HG03139 (cell line): ENCODE results near the gene TMEM132E.

Experiments
- ATAC-seq: cut with Tn5 transposase; IDR thresholded peaks from one replicate; pipeline ENCODE4 v1.9.1; 2021; ENCODE audit not compliant: unreplicated experiment

The TMEM132E gene

DNA sequence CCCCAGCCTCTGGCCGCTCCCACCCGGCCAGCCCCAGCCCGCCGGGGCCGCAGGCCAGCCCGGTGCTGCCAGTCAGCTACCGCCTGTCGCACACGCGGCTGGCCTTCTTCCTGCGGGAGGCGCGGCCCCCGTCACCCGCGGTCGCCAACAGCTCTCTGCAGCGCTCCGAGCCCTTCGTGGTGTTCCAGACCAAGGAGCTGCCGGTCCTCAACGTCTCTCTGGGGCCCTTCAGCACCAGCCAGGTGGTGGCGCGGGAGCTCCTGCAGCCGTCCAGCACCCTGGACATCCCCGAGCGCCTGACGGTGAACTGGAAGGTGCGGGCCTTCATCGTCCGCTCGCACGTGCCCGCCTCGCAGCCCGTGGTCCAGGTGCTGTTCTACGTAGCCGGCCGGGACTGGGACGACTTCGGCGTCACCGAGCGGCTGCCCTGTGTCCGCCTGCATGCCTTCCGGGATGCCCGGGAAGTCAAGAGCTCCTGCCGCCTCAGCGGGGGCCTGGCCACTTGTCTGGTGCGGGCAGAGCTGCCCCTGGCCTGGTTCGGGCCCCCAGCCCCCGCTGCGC, 46.8 kb downstream of the TMEM132E start:
- ATAC-seq: no peak

DNA sequence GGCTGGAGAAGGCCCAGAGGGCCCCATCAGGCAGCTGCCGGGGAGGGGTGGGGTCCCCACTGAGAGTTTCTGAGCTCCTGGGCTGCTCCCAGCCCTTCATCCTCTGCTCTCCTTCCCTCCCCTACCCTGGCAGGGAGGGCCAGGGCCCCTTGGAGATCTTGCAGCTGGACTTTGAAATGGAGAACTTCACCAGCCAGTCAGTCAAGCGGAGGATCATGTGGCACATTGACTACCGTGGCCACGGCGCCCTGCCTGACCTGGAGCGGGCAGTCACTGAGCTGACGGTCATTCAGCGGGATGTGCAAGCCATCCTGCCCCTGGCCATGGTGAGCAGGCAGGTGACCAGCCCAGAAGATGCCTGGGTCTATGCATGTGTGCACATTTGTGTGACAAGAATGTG, 49.5 kb downstream of the TMEM132E start:
- ATAC-seq: no peak

DNA sequence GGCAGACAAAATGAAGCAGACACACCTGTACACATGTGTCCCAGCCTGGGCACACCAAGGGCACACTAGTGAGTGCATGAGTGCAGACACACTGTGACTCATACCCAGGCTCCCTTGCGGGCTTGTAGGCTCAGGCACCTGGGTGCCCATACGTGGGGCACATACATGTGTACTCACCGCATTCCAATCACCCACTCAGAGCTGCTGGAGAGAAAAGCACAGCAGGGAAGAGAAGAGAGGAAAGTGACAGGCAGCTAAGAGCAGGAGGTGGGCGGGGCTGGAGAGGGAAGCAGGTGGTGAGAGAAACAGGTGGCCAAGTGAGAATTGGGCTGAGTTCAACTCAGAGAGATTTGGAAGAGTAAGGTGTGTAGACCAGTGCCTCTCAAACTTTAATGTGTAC, 54.0 kb downstream of the TMEM132E start:
- ATAC-seq: no peak

DNA sequence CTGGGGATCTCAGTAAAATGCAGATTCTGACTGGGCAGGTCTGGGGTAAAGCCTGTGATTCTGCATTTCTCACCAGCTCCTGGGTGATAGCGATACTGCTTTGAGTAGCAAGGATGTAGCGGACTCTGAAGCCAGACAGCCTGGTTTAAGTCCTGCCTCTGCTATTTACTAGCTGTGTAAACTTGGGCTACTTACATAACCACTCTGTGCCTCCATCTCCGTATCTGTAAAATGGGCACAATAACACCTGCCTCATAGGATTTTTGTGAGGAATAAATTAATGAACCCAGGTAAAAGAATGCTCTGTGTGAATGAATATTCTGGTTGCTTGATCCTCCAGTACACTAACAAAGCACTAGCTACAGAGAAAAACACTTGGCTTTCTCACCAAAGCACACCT, 54.4 kb downstream of the TMEM132E start:
- ATAC-seq: no peak

DNA sequence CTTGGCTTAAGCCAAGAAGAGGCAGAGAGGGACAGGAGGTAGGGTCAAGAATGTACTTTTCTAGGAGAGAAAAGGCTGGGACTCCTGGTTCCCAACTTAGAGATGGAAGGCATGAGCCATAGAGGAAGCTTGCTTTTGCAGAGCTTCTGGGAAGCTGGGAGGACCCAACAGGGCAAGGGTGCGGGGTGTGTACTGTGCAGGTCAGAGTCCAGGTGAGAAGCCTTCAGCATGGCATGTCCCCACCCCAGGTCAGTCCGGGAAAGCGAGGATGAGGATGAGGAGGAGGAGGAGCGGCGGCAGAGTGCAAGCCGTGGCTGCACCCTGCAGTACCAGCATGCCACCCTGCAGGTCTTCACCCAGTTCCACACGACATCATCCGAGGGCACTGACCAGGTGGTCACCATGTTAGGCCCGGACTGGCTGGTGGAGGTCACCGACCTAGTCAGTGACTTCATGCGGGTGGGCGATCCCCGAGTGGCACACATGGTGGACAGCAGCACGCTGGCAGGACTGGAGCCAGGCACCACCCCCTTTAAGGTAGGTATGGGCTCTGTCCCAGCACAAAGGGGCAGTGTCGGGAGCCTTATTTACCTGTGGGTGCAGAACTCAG, 55.3 kb downstream of the TMEM132E start:
- no peak for ATAC-seq

DNA sequence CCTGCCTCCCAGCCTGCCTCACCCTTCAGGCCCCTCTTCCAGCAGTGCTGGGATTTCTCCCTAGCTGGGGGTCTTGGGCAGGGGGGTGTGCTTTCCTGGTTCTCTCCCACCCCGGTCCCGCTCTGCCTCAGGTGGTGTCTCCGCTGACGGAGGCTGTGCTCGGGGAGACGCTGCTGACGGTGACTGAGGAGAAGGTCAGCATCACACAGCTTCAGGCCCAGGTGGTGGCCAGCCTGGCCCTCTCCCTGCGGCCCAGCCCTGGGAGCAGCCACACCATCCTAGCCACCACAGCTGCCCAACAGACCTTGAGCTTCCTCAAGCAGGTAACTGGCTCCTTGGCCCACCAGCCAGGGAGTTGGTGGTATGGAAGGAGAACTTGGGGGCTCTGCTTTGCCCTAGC, 56.5 kb downstream of the TMEM132E start:
- no peak for ATAC-seq

DNA sequence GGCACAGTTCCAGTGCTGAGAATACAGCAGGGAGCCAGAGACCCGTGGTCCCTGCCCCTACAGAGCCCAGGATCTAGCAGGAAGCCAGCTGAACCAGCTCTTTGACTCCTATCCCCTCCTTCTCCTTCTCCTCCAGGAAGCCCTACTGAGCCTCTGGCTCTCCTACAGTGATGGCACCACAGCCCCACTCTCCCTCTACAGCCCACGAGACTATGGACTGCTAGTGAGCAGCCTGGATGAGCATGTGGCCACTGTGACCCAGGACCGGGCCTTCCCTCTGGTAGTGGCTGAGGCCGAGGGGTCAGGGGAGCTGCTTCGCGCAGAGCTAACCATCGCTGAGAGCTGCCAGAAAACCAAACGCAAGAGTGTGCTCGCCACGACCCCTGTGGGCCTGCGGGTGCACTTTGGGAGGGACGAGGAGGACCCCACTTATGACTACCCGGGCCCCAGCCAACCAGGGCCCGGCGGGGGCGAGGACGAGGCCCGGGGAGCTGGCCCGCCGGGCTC, 57.7 kb downstream of the TMEM132E start:
- ATAC-seq: no peak

DNA sequence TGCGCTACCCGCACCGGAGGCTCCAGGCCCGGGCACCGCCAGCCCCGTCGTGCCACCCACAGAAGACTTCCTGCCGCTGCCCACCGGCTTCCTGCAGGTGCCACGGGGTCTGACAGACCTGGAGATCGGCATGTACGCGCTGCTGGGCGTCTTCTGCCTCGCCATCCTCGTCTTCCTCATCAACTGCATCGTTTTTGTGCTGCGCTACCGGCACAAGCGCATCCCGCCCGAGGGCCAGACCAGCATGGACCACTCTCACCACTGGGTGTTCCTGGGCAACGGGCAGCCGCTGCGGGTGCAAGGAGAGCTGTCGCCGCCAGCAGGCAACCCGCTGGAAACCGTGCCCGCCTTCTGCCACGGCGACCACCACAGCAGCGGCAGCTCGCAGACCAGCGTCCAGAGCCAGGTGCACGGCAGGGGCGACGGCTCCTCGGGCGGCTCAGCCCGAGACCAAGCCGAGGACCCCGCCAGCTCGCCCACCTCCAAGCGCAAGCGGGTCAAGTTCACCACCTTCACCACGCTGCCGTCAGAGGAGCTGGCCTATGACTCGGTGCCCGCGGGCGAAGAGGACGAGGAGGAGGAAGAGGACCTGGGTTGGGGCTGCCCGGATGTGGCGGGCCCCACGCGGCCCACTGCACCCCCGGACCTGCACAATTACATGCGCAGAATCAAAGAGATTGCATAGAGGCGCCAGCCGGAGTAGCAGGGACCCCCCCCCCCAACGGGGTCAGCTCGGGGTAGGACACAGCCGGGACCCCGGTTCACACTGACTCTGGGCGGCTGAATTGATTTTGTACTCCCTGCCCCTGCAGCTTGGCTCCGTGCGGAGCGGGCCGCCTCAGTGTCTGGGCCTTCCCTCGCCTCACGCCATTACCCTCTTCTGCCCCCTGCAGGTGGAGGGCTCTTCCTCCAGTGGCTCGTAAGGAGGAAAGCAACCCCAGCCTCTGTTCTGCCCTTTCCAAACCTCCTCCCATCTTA, 58.5 kb downstream of the TMEM132E start:
- ATAC-seq: no peak

DNA sequence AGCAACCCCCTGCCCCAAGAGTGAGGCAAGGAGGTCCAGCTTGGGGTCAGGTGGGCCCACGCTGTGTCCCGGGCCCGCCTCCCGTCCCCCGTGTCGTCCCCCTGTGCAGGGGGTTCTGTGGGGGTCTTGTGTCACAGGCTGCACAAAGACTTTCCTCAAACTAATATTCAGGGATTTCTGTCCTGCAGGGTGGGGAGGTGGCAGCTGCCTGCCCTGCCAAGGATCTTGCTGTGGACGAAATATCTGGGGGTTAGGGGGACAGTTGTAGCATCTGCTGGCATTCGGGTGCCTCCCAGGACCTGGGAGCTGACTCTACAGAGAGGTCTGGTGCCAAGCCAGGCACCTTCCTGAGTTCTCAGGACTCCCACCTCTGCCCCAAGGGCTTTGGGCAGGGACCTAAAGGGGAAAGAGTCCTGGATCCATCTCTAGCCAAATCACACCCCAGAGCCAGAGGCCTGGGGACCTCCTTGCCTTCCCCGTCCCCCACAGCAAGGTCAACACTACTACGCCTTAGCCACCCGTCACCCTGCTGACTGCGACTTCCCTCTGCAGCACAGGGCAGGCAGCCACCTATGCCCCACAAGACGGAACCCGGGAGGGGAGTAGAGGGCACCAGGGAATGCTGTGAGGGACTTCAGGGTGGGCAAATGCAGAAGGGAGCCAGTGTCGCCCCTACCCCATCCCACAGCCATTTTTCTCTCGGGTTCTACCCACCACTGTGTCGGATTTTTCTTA, 59.3 kb downstream of the TMEM132E start:
- ATAC-seq: no peak

DNA sequence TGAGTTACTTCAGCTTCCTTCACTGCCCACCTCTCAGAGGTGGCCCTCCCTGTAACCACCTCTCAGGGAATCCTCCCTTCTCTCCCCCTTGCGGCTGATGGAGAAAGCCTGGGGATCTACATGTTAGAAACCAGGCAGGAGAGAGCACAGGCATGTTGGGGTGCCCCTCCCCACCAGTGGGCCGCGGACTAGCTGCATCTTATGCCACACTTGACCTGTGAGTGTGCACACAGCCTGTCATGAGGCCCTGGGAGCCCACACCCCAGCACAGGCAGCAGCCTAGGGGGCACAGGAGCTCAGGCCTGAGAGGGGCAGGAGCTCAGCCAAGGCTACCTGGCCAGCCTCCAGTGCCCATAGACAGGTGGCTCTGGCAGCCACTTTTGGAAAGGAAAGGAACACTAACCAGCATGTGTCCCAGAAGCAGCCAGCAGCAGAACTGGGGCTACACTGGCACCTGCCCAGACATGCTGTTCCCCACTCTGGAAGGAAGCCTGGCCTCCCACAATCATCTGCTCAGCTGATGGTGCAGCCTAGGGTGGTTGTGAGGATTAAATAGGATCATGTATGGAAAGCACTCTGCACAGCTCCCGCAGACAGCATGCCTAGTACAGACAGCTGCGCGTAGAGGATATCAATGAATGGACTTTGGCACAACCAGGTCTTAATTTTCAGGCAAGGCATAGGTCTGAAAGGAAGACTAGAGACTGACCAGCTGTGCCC, 60.5 kb downstream of the TMEM132E start:
- ATAC-seq: no peak

DNA sequence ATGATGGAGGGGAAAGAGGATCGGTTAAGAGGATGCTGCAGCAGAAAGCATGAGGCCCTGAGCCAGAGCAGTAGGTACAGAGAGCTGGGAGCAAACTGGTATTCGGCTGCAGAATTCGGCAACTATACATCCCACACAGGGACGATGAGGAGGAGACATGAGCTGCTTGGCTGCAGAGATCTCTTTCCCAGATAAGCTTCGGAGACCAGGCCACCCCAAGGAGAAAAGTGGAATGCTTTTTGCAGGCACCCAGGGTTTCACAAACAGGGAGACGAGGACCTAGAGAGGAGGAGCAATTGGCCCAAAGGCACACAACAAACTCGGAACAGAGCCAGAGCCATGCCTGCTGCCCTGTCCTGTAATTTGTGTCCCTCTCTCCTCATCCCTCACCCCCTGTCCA, 62.0 kb downstream of the TMEM132E start:
- no peak for ATAC-seq

DNA sequence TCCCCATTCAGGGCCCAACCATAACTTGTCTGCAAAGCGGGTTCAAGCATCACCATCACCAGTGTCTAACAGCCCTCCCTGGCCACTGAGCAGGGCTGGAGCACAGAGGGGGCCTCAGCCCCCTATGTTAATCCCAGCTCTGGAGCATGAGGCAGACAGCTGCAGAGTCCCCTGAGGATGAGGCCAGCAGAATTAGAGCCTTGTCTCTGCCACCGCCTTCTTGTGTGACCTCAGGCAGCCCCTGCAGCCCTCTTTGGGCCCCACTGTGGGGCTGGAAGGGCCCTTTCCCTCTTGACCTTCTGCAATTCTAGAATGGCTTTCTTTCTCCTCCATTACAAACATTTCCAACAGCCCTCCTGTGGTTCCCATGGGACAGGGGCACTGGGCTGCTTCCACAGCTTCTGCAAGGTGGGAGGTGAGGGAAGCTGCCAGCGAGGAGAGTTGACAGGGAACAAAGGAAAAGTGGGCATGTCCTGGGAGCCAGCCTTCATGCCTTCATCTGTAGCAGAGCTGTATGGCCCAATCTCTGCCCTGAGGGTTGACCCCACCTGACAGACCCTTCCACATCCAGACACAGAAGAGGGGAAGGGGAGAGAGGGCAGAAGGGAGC, 65.7 kb downstream of the TMEM132E start:
- no peak for ATAC-seq

DNA sequence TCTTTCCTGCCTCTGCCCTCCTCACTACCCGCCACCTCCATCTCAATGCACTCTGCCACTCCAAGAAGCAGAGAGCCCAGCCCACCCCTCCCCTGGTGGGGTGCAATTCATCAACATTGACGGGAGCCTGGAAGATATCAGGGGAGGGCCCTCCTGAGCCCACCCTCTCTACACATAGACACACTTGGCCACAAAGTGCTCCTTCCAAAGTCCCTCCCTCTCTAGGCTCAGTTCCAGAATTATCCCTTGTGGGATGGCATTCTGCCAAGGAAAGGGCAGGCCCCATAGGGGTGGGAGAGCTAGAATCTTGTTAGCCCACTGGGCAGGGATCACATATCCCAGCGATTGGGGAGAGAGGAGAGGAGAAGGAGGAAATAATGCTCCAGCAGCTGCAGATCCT, 66.2 kb downstream of the TMEM132E start:
- ATAC-seq: no peak

DNA sequence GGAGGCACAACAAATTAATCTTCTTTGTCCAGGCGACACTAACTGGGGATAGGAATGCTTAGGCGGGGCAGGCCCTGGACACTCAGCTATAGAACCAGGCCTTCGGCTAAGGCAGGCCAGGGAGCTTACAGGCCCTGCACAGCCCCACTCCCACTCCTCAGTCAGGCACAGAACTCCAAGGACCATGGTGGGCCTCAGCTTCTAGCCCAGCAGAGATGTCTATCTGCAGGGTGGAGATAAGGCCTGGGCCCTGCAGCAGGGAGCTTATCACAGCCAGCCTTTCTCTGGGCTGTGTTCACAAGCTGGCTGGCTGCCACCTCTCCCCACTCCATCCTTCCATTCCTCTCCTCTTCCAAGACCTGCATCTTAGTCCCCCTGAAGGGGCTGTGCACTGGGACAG, 68.1 kb downstream of the TMEM132E start:
- ATAC-seq: no peak

DNA sequence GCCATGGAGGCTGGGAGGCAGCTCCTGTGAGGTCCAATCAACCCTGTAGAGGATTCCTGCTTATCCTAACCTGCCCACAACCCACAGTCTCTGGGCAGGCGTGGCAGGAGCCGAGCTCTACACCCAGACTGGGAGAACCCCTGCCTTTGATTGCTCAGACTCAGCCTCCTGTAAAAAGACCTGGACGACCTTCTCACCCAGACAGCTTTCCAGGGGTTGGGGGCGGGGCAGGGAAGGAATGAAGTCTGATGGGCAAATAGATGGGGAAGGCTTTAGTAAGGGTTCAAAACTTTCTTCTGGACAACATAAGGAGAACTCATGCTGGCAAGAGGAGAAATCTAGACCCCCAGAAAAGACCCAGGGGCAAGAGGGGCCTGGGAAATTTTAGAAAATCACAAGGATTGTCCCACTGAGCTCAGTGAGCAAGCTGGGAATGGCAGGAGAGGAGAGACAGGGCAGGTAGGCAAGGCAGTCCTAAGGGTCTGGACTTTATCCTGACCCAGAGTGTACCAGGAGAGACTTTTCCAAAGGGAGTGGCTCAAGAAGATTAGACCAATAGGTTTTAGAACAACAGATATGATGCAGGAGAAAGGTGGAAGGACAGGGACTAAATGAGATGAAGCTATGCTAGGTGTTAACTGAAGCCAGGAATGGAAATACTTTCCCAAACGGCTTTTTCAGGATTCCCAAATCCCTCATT, 70.8 kb downstream of the TMEM132E start:
- ATAC-seq: no peak

DNA sequence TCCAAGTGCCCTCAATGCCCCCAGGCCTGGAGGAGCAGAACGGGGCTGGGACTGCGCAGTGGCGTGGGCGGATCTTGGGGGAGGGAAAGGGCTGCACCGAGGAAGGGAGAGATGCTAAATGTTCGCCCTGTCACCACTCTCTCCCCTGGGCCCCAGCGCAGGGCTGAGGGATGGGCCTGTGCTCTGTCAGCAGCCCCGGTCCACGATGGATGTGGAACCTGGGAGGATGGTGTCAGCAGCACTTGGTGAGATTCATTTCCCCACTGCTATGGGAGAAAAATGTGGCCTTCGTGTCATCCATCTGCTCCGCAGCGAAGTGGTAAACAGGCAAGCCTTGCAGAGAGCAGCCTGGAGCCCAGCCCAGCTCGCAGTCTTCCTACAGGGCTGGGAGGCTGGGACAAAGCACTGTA, 72.0 kb downstream of the TMEM132E start:
- ATAC-seq: no peak

DNA sequence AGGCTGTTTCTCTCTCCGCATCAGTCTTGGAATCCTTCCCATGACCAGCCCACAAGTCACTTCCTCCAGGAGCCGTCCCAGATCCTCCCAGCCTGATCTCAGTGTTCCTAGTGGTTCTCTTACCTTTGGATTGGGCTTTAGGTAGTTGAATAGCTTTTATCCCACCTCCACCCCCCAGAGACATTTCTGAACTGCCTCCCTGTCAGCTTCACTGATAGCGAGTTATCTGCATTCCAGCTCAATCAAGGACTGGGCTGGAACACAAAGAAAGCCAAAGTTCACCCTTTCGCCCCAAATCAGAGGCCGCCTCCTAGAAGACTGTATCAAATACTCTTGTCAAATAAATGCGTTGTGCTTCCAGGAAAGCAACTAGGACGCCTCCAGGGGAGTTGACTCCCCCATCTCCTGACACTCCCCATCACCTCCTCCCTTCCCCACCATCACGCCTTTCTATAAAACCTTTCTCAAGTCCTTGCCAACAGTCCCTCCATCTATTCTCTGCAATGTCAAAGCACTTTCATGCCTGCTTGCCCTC, 72.7 kb downstream of the TMEM132E start:
- no peak for ATAC-seq

DNA sequence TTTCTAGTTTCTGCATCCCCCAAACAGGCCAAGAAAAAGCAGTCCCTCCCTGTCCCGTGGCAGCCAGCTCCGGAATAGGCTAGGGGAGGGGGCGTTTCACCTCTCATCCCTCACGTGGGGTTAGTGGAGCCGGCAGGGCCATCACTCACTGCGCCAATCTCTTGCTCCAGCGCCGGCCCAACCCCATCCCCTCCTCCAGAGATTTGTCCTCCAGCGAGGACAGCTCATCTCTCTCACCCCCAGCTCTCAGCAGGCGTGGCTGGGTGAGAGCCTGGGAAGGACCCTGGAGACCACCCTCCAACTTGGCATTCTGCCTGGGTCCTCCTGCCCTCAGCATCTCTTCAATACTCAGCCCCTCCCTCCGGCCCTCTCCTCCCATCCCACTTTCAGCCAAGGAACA, 74.1 kb downstream of the TMEM132E start:
- no peak for ATAC-seq

DNA sequence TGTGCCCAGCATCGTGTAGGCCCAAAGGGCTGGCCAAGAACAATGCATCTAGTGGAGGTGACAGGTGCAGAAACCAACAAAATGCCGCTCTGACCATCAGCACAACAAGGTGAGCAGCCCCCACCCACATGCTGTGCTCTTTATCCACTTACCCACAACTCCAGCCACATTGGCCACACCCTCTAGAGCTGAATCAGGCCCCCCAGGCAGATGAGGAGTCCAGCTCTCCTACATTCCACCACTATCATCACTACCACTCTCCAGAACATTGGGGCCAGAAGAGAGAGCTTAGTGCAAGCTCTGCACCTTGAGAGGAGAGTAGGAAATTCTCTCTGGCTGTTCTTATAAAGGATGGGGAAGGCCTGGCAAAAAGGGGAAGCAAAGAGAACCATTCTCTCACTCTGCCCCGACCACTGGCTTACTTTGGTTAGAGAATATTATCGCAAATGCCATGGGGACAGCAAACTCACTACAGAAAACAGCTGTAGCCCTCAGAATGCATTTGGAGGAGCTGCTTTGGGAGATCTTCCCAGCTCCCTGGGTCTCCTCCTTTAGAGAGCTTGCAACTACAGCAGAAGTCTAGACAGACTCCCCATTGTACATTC, 75.0 kb downstream of the TMEM132E start:
- no peak for ATAC-seq
